H1 (cell line): ENCODE measurements around the gene TMEM258. TPM values are rescaled to one million over a fixed set of nuclear protein-coding genes. Genes with fewer than 3 reads are reported as not detected.

Experiments
- CTCF ChIP-seq, 3 experiments: IDR thresholded peaks; 1 replicate in 2 of 3; 2 replicates in 1 of 3; pipeline versions ENCODE4 v1.5.1 to v1.6.1; 2011; ENCODE audit warnings: low read length in 3 of 3, mild to moderate bottlenecking in 3 of 3, inconsistent platforms in 2 of 3, low read depth in 1 of 3, moderate library complexity in 1 of 3; ENCODE audit not compliant: insufficient read depth in 1 of 3; ENCODE audit errors: control extremely low read depth in 1 of 3
- GABPA ChIP-seq: IDR thresholded peaks from 2 replicates; pipeline ENCODE4 v1.6.1; 2011; ENCODE audit warnings: mild to moderate bottlenecking, low read length, moderate library complexity, borderline replicate concordance; ENCODE audit not compliant: insufficient read depth
- GTF2F1 ChIP-seq: IDR thresholded peaks from 2 replicates; pipeline ENCODE4 v1.6.1; 2012; ENCODE audit warnings: low read depth, low read length, improper control_type of control experiment, borderline replicate concordance
- RFX5 ChIP-seq: IDR thresholded peaks from 2 replicates; pipeline ENCODE4 v1.6.1; 2011; ENCODE audit warnings: low read depth, low read length, improper control_type of control experiment, borderline replicate concordance
- SP4 ChIP-seq: IDR thresholded peaks from 2 replicates; pipeline ENCODE4 v1.6.1; 2012; ENCODE audit warnings: low read length, inconsistent platforms
- YY1 ChIP-seq: IDR thresholded peaks from 2 replicates; pipeline ENCODE4 v1.6.1; 2011; ENCODE audit warnings: low read depth, mild to moderate bottlenecking, low read length
- polyA plus RNA-seq, 7 experiments: library from polyadenylated mRNA; depleted of rRNA in 3 of 7; stranded (reverse) in 5 of 7; unstranded in 2 of 7; fragments of >200 nt in 5 of 7; fragments of 200-250 nt in 2 of 7; gene quantifications; 1 replicate in 5 of 7; 2 replicates in 1 of 7; 4 replicates in 1 of 7; pipeline versions ENCODE4 v1.2.1 to v1.2.3, GENCODE V29; 2011 to 2013; ENCODE audit warnings: missing spikeins in 2 of 7, mixed read lengths in 2 of 7
- total RNA-seq: library from RNA; stranded (reverse); fragmentation: NEBNext Ultra II Directional; extraction: Animal tissue kit (Norgen Biotek cat#: 25700); gene quantifications from 2 replicates; pipeline ENCODE4 v1.2.1, GENCODE V29; 2021
- TF ChIP-seq, protein P1 (sequence below): IDR thresholded peaks from 2 replicates; pipeline ENCODE4 v1.6.1; 2011; ENCODE audit warnings: low read length, improper control_type of control experiment

TMEM258 gene
- total and polyA plus RNA-seq, 2 of the 8 experiments (the other 6 are each of a cell fraction or from before 2014, with no cell fraction given) = 186 to 759 TPM

GRCh38 chr11:61811831-61812230 is 19.4 kb upstream of the TMEM258 start (continued):
- TF ChIP-seq CTCF (IDR thresholded peaks at IDR 0.05; ENCODE audit: control extremely low read depth in 1 of 3, insufficient read depth in 1 of 3, low read depth in 1 of 3, low read length in 3 of 3) = no peak
- no peak for TF ChIP-seq GABPA
- no peak for TF ChIP-seq GTF2F1
- no peak for TF ChIP-seq YY1
- no peak for TF ChIP-seq RFX5
- TF ChIP-seq SP4 = no peak
- TF ChIP-seq, protein P1, sequence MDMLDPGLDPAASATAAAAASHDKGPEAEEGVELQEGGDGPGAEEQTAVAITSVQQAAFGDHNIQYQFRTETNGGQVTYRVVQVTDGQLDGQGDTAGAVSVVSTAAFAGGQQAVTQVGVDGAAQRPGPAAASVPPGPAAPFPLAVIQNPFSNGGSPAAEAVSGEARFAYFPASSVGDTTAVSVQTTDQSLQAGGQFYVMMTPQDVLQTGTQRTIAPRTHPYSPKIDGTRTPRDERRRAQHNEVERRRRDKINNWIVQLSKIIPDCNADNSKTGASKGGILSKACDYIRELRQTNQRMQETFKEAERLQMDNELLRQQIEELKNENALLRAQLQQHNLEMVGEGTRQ = no peak
